ENCODE results near the gene TSPEAR.
"Not testable (repeated sequence)": the region's sequence is repeated elsewhere in the genome, so short reads cannot be mapped to it uniquely, and the experiment has no call there.

TSPEAR gene

DNA sequence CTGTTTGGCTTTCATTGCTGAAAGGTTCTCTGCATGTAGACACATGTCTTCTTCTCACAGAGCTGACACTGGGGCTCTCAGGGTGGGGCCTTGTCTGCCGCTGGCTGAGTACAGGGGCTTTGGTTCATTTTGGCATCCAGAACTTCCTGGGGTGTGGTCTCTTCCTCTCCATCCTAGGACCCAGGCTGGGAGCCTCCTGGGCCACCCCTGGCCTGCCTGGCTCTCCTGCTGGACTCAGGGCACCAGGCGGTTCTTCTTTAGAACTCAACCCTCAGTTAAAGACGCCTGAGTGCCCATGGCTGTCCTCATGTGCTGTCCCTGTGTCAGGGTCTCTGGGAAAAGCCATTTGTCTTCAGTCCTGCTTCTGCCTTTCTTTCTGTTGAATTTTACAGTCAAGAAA lies 125.5 kb downstream of the TSPEAR start:
- no peak for DNase-seq (ENCODE audit: low read depth)

DNA sequence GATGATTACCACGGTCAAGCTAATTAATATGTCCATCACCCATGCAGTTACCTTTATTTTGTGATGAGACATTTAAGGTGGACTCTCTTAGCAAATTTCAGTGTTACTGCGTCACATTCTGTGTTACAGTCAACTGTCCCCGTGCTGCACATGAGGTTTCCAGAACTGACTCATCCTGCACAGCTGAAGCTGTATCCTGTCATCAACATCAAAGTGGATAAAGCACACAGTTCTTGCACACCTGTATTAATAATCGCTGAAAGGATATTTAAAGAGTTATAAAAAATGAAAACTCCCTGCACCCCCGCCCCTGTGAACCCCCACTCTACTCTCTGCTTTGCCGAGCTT lies 127.6 kb downstream of the TSPEAR start:
- peak; percentile 11 for DNase-seq (ENCODE audit: low read depth)

DNA sequence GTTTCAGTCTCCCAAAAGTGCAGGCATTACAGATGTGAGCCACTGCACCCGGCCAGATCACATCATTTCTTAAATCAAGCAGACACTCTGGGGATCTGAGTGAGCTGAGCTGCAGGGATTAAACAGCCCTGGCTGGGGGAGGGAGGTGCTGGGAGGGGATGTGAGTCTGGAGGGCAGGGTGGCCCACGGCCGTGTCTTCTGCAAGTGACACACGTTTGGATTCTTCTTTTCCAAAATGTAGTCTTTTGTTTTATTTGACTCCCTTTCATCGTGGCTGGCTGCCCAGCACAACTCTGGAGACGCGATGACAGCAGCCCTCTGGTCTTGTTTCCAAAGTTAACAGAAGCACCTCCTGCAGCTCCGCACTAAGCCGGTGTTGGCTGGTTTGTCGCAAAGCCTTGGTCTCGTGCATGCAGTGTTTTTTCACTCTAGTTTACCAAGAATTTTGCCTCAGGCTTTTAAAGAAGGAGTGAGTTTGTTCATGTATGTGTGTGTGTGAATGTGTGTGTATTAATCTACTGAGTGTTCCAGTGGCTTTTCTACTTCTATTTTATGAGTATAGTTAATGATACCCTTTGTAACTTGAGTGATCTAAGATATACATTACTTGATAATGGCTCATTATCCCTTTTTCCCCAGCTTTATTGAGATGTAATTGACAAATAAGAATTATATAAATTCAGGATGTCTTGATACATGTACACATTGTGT lies 128.1 kb downstream of the TSPEAR start:
- DNase-seq (ENCODE audit: low read depth), result no peak

DNA sequence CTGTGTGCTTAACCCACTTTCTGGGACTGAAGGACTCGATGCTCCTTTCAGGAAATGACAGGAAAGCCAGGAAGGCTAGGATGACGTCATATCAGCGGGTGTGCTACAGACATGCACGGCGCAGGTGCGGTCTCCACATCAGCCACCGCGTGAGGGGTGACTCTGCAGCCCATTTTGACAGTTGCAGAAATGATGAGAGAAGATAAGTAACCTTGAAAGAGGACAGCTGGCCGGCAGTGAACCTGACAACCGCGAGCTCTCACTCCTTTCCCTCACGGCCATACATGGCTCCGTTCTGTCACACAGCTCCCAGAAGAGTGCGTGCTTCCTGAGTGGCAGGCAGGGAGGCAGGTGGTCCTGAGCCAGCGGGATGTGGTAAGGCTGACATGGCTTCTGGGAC lies 129.3 kb downstream of the TSPEAR start:
- no peak for DNase-seq (ENCODE audit: low read depth)

DNA sequence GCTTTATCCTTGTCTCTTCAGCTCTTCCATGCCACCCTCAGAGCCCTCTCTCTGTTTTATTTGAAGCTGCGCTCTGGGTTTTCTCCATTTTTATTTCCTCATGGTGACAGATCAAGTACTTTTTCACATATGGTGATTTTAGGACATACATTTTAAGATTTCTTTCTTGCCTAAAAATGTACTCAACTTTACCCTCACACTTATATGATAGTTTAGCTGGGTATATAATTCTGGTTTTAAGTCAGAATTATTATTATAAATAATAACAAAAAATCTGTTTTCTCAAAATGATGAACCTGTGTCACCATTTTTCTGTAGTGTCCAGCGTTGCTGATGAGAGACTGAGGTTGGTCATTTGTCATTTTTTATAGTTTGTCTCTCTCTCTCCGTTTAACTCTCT lies 130.2 kb downstream of the TSPEAR start:
- no peak for DNase-seq (ENCODE audit: low read depth)

DNA sequence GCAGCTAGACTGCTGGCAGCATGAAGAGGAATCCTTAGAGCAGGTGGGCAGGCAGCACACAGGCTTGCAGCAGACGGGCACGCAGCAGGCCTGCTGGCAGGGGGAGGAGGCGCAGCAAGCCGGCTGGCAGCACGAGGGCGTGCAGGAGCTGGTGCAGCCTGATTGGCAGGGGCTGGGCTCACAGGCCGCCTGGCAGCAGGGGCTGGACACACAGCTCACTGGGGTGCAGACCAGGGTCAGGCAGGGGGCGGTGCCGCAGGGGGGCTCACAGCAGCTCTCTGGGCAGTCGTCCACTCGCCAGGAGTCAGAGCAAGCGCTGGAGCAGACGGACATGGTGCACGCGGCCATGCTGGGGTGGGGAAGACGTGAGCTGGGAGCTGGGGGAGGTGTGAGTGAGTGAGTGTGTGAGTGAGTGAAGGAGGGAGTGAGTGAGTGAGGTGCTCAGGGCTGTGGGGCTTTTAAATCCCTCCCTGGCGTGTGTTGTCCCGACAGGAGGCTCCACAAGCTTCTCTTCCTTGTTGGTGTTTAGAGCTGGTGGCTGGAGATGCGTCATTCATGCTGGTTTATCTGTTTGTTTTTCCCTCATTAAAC lies 131.0 kb downstream of the TSPEAR start, which contains the start of gene KRTAP10-5:
TSS of gene KRTAP10-5 (minus strand) at position 374 of the 591 bp plus-strand sequence. CDS start at position 348, 26 bp downstream.
- DNase-seq (ENCODE audit: low read depth), result not testable (repeated sequence)

DNA sequence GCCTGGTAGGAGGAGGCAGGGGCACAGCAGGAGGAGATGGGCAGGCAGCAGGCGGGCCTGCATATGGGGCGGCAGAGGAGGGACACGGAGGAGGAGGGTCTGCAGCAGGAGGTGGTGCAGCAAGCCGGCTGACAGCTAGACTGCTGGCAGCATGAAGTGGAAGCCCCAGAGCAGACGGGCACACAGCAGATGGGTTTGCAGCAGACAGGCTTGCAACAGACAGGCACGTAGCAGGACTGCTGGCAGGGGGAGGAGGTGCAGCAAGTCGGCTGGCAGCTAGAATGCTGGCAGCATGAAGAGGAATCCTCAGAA lies 131.6 kb downstream of the TSPEAR start:
- DNase-seq (ENCODE audit: low read depth), result no peak

DNA sequence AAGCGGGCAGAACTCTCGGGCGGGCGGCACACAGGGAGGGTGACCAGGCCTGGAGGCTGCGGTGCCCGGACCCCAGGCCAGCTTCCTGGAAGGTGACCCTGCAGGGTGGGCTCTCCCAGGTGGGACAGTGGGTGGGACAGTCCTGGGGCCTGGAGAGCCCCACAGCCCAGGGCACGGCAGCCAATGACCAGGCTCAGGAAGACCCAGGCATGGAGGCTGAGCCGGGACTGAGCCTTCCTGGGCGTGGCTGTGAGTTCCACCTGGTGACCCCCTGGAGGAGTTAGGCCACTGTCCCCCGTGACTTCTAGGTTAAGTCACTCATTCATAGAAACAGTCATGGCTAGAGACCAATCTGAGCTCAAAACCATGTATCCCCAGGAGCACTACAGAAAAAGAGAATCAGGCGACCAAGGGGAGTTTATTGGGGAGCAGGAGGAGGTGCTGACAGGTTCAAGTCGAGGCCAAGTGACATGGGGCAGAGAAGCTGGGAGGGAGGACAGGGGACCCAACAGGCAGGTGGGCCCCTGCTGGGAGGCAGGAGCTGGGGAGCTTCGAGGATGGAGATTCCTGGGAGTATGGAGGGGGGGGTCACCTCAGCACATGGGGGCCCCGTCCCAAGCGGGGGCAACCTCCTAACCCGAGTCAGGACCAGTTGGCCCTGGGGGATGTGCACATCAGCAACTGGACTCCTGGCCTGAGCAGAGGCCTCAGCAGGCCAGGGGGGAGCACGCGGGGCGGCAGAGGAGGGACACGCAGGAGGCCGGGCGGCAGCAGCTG lies 132.1 kb downstream of the TSPEAR start:
- DNase-seq (ENCODE audit: low read depth), result no peak

DNA sequence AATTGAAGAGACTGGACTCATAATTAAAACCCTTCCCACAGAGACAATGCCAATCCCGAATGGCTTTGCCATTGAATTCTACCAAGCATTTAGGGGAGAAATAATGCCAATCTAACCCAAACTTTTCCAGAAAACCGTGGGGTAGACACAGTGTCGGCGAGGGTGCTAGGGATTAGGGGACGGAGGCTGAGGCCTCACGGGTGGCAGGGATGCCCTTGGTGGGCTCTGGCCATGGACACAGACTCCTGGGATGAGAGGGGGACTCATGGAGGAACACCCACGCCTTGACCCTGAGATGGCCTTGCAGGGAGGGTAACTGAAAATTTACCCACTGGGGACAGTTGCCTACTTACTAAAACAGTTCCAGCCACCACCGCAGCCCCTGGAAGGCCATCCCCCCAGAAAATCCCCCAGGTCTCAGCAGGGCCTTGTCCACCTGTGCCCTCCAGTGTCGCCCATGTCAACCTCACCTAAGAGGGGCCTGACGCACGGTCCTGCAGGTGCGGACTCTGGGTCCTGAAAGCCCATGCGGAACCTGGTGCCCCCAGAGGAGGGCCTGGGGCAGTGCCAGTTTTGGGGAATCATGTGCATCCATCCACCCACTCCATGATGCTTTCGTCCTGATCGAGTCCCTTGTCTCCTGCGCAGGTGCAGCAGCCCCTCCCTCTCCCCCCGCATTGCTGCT lies 132.9 kb downstream of the TSPEAR start:
- no peak for DNase-seq (ENCODE audit: low read depth)

DNA sequence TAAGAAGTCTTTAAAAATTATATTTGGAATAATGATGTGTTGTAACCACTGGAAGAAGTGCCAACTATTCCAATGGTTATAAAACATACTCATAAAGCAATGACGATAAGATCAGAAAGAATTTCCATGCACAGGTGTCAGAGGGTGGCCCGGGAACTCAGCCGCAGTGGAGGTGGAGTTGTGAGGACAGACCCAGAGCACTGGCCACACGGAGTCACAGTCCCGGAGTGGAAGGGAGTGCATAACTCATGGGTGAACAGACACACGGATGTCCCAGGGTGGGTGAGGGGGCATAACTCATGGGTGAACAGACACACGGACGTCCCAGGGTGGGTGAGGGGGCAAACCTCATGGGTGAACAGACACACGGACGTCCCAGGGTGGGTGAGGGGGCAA lies 135.3 kb downstream of the TSPEAR start:
- no peak for DNase-seq (ENCODE audit: low read depth)

DNA sequence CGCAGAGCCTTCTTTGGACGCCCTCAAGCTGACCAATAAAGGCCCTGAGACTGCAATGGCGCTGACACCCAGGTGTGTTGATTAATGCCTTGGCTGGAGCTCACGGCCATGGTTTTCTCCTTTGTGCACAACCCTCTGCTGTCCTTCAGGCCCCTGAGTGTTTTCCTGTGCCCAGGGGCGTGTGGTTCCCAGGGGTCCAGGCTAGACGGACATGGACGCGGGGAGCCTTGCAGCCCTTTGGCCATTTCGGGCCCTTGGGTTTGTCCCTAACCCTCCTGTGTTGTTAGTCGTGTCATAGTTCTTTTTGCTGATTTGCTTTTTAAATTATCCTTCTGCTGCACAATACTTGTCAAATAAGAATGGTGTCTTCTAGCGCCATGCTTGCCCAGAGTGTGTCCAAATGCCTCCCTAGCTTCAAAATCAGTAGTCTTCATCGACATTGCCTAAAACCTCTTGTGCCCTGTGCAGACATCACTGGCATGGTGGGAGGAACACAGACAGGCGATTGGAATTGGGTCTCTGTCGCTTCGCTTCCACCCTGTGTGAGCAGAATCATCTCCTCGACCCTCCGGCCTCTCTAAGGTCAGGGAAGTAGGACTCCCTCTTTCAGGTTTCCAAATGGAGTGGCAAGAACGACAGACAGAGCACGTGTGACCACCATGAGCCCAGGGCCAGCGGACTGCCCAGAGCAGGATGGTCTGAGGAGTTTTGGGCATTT lies 135.9 kb downstream of the TSPEAR start:
- DNase-seq (ENCODE audit: low read depth), result no peak

DNA sequence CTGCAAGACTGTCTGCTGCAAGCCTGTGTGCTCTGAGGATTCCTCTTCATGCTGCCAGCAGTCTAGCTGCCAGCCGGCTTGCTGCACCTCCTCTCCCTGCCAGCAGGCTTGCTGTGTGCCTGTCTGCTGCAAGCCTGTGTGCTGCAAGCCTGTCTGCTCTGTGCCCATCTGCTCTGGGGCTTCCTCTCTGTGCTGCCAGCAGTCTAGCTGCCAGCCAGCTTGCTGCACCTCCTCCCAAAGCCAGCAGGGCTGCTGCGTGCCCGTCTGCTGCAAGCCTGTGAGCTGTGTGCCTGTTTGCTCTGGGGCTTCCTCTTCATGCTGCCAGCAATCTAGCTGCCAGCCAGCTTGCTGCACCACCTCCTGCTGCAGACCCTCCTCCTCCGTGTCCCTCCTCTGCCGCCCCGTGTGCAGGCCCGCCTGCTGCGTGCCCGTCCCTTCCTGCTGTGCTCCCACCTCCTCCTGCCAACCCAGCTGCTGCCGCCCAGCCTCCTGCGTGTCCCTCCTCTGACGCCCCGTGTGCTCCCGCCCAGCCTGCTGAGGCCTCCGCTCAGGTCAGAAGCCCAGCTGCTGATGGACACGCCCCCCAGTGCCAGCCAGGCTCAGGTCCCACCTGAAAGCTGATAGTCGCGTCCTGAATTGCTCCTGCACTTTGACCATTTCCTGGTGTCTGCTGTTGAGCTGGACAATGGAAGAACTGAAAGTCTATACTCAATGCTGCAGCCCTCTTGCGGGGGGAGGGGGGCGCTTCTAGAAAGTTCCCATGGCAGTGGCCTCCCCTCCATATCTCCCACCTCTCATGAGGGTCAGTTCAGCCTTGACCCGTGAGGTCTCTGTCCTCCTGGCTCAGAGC lies 136.7 kb downstream of the TSPEAR start:
- DNase-seq (ENCODE audit: low read depth), result no peak

DNA sequence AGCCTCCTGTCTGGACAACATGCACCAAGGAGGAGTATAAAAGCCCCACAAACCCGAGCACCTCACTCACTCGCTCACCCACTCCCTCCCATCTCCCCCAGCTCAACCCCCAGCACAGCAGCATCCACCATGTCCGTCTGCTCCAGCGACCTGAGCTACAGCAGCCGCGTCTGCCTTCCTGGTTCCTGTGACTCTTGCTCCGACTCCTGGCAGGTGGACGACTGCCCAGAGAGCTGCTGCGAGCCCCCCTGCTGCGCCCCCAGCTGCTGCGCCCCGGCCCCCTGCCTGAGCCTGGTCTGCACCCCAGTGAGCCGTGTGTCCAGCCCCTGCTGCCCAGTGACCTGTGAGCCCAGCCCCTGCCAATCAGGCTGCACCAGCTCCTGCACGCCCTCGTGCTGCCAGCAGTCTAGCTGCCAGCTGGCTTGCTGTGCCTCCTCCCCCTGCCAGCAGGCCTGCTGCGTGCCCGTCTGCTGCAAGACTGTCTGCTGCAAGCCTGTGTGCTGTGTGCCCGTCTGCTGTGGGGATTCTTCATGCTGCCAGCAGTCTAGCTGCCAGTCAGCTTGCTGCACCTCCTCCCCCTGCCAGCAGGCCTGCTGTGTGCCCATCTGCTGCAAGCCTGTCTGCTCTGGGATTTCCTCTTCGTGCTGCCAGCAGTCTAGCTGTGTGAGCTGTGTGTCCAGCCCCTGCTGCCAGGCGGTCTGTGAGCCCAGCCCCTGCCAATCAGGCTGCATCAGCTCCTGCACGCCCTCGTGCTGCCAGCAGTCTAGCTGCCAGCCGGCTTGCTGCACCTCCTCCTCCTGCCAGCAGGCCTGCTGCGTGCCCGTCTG lies 137.5 kb downstream of the TSPEAR start, which contains the start of gene KRTAP10-4:
TSS of gene KRTAP10-4 (plus strand) at position 100 of the 827 bp plus-strand sequence. CDS start at position 130, 30 bp downstream.
- not testable (repeated sequence) for DNase-seq (ENCODE audit: low read depth)

DNA sequence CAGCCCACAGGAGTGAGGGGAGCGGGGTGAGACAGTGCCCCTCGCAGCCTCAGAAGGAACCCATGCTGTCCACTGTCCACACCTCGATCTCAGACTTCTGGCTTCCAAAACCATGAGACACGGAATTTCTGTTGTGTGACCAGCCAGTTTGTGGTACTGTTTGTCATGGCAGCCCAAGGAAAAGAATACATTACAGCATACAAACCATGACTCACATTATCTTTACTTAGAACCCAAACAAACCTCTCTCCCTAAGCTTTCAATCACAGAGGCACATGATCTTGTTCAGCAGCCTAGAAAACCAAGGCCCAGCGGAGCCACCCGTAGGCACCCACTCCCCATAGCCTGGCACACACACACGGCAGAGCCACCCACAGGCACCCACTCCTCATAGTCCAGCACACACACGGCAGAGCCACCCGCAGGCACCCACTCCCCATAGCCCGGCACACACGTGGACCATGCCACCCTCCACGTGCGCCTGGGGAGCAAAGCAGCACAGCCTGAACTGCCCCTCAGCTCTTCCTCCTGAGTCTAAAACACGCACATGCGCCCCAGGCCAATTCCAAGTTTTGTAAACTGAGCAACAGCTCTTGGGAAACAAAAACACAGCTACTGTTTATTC lies 138.3 kb downstream of the TSPEAR start:
- DNase-seq (ENCODE audit: low read depth), result no peak

DNA sequence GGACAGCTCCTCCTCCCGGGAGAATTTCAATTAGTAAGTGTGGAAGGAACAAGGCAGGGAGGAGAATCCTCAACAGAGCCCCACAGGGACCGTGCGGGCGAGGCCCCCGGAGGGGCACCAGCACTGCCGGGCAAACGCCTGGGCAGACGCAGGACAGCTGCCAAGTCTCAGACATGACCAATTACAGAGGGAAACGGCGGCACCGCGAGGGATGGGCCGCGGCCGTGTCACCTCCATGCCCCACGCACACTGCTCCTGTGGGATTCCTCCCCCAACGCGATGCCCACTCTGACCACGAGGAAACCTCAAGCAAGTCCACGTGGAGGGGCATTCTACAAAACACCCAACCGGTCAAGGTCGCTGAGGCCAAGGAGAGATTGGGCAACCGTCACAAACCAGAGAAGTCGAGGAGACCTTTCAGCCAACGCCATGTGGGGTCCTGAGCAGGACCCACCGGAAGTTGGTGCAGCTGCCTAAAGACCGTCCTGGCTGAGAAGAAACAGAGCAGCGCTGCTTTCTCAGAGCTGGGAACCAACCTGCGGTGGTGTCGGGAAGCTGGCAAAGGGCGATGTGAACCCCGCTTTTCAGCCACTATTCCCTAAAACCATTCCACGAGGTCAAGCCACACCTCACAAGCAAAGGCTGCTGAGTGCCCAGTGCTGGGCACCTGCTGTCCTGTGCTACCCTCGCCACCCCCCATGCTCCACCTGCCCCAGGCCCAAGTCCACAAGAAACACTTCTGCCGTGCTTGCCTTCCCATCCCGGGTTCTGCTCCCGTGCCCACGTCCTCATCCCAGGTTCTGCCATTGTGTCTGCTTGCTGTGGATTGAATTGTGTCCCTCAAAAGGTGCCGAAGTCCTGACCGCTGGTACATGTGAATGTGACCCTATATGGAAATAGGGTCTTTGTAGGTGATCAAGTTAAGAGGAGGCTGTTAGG lies 139.3 kb downstream of the TSPEAR start:
- no peak for DNase-seq (ENCODE audit: low read depth)

DNA sequence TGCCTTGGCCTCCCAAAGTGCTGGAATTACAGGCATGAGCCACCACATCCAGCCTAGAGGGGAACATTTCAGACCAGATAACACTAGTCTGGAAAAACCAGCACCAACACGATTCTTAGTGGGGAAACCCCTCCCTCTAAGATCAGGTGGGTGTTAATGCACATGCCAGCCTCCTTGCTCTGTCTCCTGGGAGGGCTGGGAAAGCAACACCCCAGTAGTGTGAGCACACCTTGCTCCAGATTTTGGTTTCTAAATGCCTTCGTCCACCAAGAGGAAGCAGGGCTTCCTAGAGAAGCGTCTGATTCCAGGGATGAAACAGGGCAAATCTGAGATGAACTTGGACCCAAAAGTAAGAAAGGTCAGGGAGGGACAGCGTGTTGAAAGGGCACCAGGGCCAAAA lies 140.1 kb downstream of the TSPEAR start:
- no peak for DNase-seq (ENCODE audit: low read depth)

DNA sequence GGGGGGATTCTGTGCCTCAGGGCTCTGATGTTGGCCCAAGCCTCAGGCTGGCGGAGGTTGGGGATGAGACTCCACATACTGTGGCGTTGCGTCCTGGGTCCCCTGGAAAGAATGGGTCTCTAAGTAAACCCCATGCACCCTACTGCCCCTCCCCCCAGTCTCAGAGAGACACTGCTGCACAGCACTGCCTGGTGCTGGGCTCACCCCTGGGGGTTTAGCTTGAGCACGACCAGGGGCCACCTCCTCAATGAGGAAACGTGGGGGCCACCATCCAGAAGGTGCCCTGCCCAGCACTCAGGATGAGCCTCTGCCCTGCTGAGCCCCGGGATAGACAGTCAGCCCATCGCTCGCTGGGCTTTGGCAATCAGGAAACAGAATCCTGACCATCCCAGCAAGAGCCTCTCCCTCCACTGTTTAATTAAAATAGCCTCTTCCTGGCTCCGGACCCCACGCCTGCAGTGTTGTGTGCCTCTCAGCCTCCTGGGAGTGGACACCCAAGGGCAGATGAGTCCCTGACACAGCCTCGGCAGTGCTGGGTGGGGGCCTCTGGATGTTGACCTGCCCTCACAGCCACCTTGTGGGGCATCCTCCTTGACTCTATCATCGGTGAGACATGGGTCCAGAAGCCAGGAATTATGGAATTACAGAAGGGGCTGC lies 141.4 kb downstream of the TSPEAR start:
- no peak for DNase-seq (ENCODE audit: low read depth)

Data from activated T-cell treated with anti-CD3 and anti-CD28 coated beads for 24 hours (primary cell).